HCT116 (cell line): ENCODE results near the gene F2RL1.
"Not testable (repeated sequence)": the region's sequence is repeated elsewhere in the genome, so short reads cannot be mapped to it uniquely, and the experiment has no call there.

Experiments
- CEBPB ChIP-seq: IDR thresholded peaks from 2 replicates; pipeline ENCODE4 v1.6.1; 2012; ENCODE audit warnings: low read depth
- EZH2 ChIP-seq: fragments of 200-600 bp; sonication (generic); IDR thresholded peaks from 2 replicates; pipeline ENCODE4 v1.6.1; 2017; ENCODE audit warnings: antibody characterized with exemption, mixed run types
- EZH2phosphoT487 ChIP-seq: fragments of 200-600 bp; IDR thresholded peaks from 2 replicates; pipeline ENCODE4 v1.6.1; 2018; ENCODE audit warnings: antibody characterized with exemption, borderline replicate concordance
- JUND ChIP-seq: IDR thresholded peaks from 2 replicates; pipeline ENCODE4 v1.6.1; 2012
- POLR2A ChIP-seq: IDR thresholded peaks from 2 replicates; pipeline ENCODE4 v1.7.0; 2011; ENCODE audit warnings: borderline replicate concordance; ENCODE audit not compliant: insufficient read depth, insufficient read length; ENCODE audit errors: extremely low read depth
- POLR2AphosphoS5 ChIP-seq: IDR thresholded peaks from 2 replicates; pipeline ENCODE4 v1.6.1; 2011; ENCODE audit warnings: mild to moderate bottlenecking, low read depth, low read length, moderate library complexity
- RAD21 ChIP-seq: IDR thresholded peaks from 2 replicates; pipeline ENCODE4 v1.6.1; 2012; ENCODE audit warnings: low read depth, mild to moderate bottlenecking
- SIN3A ChIP-seq: IDR thresholded peaks from 2 replicates; pipeline ENCODE4 v1.6.1; 2012; ENCODE audit warnings: low read depth
- TCF7L2 ChIP-seq: IDR thresholded peaks from 2 replicates; pipeline ENCODE4 v1.7.0; 2011; ENCODE audit warnings: borderline replicate concordance, inconsistent platforms; ENCODE audit not compliant: insufficient read depth, insufficient read length; ENCODE audit errors: extremely low read depth
- TF ChIP-seq, protein P1 (sequence below): IDR thresholded peaks from 2 replicates; pipeline ENCODE4 v1.6.1; 2012; ENCODE audit warnings: low read depth
- TF ChIP-seq, protein P2 (sequence below), 3 experiments: fragments of 200-600 bp in 1 of 3; sonication (generic) in 1 of 3; IDR thresholded peaks in 2 of 3; conservative IDR thresholded peaks in 1 of 3; 2 replicates each; pipeline ENCODE4 v1.5.1; 2012 to 2017; ENCODE audit warnings: low read depth in 2 of 3, low read length in 2 of 3, antibody characterized with exemption in 1 of 3, borderline replicate concordance in 1 of 3, control low read depth in 1 of 3, mild to moderate bottlenecking in 1 of 3, mixed read lengths in 1 of 3, mixed run types in 1 of 3, moderate library complexity in 1 of 3; ENCODE audit not compliant: insufficient read depth in 1 of 3
- TF ChIP-seq, protein P3 (sequence below): IDR thresholded peaks from 2 replicates; pipeline ENCODE4 v1.6.1; 2012
- TF ChIP-seq, protein P4 (sequence below): IDR thresholded peaks from 2 replicates; pipeline ENCODE4 v1.6.1; 2011; ENCODE audit warnings: mild to moderate bottlenecking, low read length, moderate library complexity; ENCODE audit not compliant: insufficient replicate concordance; ENCODE audit errors: extremely low read depth

- TF ChIP-seq, protein P1, sequence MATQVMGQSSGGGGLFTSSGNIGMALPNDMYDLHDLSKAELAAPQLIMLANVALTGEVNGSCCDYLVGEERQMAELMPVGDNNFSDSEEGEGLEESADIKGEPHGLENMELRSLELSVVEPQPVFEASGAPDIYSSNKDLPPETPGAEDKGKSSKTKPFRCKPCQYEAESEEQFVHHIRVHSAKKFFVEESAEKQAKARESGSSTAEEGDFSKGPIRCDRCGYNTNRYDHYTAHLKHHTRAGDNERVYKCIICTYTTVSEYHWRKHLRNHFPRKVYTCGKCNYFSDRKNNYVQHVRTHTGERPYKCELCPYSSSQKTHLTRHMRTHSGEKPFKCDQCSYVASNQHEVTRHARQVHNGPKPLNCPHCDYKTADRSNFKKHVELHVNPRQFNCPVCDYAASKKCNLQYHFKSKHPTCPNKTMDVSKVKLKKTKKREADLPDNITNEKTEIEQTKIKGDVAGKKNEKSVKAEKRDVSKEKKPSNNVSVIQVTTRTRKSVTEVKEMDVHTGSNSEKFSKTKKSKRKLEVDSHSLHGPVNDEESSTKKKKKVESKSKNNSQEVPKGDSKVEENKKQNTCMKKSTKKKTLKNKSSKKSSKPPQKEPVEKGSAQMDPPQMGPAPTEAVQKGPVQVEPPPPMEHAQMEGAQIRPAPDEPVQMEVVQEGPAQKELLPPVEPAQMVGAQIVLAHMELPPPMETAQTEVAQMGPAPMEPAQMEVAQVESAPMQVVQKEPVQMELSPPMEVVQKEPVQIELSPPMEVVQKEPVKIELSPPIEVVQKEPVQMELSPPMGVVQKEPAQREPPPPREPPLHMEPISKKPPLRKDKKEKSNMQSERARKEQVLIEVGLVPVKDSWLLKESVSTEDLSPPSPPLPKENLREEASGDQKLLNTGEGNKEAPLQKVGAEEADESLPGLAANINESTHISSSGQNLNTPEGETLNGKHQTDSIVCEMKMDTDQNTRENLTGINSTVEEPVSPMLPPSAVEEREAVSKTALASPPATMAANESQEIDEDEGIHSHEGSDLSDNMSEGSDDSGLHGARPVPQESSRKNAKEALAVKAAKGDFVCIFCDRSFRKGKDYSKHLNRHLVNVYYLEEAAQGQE = not testable (repeated sequence)
- TF ChIP-seq TCF7L2, EZH2phosphoT487, POLR2AphosphoS5, JUND, POLR2A, RAD21, EZH2, SIN3A, CEBPB: not testable (repeated sequence)
- TF ChIP-seq, protein P2, sequence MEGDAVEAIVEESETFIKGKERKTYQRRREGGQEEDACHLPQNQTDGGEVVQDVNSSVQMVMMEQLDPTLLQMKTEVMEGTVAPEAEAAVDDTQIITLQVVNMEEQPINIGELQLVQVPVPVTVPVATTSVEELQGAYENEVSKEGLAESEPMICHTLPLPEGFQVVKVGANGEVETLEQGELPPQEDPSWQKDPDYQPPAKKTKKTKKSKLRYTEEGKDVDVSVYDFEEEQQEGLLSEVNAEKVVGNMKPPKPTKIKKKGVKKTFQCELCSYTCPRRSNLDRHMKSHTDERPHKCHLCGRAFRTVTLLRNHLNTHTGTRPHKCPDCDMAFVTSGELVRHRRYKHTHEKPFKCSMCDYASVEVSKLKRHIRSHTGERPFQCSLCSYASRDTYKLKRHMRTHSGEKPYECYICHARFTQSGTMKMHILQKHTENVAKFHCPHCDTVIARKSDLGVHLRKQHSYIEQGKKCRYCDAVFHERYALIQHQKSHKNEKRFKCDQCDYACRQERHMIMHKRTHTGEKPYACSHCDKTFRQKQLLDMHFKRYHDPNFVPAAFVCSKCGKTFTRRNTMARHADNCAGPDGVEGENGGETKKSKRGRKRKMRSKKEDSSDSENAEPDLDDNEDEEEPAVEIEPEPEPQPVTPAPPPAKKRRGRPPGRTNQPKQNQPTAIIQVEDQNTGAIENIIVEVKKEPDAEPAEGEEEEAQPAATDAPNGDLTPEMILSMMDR (IDR thresholded peaks at IDR 0.05 in 2 of 3, conservative IDR thresholded peaks at IDR 0.05 in 1 of 3; ENCODE audit: borderline replicate concordance in 1 of 3, insufficient read depth in 1 of 3, low read depth in 2 of 3, low read length in 2 of 3) = not testable (repeated sequence)
- TF ChIP-seq, protein P3, sequence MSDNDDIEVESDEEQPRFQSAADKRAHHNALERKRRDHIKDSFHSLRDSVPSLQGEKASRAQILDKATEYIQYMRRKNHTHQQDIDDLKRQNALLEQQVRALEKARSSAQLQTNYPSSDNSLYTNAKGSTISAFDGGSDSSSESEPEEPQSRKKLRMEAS = not testable (repeated sequence)
- TF ChIP-seq, protein P4, sequence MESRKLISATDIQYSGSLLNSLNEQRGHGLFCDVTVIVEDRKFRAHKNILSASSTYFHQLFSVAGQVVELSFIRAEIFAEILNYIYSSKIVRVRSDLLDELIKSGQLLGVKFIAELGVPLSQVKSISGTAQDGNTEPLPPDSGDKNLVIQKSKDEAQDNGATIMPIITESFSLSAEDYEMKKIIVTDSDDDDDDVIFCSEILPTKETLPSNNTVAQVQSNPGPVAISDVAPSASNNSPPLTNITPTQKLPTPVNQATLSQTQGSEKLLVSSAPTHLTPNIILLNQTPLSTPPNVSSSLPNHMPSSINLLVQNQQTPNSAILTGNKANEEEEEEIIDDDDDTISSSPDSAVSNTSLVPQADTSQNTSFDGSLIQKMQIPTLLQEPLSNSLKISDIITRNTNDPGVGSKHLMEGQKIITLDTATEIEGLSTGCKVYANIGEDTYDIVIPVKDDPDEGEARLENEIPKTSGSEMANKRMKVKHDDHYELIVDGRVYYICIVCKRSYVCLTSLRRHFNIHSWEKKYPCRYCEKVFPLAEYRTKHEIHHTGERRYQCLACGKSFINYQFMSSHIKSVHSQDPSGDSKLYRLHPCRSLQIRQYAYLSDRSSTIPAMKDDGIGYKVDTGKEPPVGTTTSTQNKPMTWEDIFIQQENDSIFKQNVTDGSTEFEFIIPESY = not testable (repeated sequence)
Measured at GRCh38 chr5:76822105-76822731, 3.4 kb downstream of the F2RL1 start.
